CD4-positive, alpha-beta T cell treated with Interleukin-4 for 4 hours (primary cell): ENCODE data around the gene DAGLB.
"Not testable (repeated sequence)": the region's sequence is repeated elsewhere in the genome, so short reads cannot be mapped to it uniquely, and the experiment has no call there.

Source experiments
- DNase-seq: peaks from one replicate; pipeline ENCODE4 v3.0.0-alpha.2; 2020

The DAGLB gene, protein sequence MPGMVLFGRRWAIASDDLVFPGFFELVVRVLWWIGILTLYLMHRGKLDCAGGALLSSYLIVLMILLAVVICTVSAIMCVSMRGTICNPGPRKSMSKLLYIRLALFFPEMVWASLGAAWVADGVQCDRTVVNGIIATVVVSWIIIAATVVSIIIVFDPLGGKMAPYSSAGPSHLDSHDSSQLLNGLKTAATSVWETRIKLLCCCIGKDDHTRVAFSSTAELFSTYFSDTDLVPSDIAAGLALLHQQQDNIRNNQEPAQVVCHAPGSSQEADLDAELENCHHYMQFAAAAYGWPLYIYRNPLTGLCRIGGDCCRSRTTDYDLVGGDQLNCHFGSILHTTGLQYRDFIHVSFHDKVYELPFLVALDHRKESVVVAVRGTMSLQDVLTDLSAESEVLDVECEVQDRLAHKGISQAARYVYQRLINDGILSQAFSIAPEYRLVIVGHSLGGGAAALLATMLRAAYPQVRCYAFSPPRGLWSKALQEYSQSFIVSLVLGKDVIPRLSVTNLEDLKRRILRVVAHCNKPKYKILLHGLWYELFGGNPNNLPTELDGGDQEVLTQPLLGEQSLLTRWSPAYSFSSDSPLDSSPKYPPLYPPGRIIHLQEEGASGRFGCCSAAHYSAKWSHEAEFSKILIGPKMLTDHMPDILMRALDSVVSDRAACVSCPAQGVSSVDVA

DNA sequence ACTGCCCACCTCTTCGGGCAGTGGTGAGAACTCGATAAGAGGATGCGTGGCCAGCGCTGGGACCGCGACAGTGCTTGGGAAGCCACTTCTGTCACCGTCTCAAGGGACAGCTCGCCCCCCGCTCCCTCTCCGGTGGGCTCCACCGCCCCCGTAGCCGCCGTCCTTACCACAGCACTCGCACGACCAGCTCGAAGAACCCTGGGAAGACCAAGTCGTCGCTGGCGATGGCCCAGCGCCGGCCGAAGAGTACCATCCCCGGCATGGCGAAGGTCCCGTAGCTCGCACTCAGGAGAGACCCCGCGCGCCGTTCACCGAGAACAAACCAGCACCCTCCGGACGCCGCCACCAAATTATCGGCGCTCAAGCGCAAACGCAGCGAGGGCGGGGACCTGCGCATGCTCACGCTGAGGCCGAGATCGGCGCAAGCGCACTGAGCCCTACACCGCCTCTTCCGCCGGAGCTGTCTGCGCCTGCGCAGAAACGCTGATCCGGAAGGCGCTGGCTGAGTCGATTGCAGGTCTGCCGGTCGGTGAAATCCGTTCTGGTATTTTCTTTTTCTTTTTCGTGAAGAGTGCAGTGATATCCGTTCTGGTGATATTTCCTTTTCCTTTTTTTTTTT is at the start of gene DAGLB:
Gene DAGLB, minus strand, starts transcription at position 374 of the 619 bp plus-strand sequence. Its CDS starts 112 bp downstream, at position 262.
- peak; percentile 90 for DNase-seq

DNA sequence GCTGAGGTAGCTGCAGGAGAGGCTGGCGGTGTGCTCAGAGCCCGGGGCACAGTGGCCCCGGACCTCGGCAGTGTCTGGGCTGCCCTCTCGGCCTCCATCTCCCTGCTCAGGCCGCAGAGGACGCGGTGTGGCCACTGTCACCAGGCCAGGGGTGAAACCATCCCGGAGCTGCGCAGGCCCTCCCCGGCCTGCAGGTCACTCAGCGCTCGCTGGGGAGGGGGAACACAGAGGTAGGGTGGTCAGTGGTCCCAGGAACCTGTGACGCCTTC is 49.8 kb upstream of the DAGLB start:
- no peak for DNase-seq

DNA sequence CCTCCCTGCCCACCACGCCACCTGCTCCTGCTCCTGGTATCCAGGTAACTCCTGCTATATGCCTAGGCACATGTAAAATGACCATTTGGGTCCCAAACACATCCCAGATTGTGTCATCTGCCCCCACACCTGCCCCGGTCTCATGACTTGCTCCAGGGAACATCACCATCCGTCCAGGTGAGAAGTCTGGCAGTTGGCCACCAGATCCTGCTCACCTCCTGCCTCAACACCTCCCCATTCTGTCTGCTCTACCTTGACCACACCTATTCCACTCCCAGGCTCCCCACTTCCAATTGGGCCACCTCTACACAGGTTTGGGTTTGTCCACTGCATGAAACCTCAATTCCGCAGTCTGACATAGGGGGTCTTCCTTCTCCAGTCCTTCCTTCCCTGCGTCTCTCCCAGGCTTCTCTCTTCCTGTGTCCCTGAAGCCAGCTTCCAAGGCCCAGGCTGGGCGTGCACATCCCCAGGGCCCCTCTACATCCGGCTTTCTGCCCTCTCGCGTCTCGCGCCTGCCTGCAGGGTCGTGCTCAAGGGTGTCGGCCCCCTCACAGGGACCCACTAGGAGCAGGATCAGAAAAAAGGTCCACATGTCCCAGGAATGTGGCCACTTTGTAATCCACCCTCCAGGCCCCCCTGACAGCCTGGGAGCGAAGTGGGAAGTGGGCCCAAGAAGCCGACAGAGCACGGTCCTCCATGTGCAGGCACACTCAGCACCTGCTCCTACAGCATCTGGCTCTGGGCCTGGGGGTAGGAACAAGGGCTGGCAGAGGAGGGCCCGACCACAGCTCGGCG is 49.3 kb upstream of the DAGLB start:
- no peak for DNase-seq

DNA sequence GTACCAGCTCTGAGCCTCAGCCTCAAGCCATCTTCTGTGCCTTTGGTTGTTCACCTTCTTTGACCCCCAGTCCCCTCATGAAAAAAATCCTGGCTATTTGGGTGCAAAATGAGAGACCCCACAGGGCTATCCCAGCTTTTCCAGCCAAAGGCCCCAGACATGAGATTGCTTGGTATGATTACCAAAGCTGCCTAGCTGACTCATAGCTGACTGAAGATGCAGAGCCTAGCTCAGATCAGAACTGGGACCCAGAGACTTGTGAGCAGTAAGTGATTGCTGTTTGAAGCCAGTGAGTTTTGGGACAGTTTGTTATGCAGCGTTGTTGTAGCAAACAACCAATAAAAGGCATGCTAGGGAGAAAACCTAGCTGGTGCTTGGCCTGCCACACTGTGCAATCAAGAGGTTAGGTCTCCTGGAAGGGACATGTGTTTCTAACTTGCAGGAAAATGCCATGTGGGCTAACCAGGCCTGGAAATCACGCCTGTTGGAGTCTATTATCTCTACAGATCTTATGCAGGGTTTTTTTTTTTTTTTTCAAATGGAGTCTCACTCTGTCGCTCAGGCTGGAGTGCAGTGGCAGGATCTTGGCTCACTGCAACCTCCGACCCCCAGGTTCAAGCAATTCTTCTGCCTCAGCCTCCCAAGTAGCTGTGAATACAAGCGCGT is 48.0 kb upstream of the DAGLB start:
- DNase-seq: no peak

DNA sequence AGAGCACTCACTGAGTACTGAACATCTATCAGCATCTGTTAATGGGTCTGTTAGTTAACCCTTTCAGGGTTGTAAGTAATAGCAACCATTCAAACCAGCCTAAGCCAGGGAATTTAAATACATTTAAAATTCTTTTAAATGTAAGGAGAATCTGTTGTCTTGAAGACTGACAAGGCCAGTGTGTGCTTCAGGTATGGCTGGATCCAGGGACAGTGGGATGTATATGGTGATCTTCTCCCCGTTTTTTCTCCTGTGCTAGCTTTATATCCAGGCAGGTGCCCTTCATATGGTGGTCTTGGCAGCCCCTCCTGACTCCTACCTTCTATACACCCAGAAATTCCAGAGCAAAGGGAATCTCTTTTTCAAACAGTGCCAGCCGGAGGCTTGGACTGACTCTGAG is 46.6 kb upstream of the DAGLB start:
- DNase-seq: no peak

- DNase-seq: no peak
Measured at GRCh38 chr7:6491194-6491593, 43.4 kb upstream of the DAGLB start.

GRCh38 chr7:6489612-6490011 is 41.9 kb upstream of the DAGLB start:
- DNase-seq: no peak

- DNase-seq: no peak
Measured at GRCh38 chr7:6487184-6487545, 39.4 kb upstream of the DAGLB start.

GRCh38 chr7:6486438-6487183 is 38.9 kb upstream of the DAGLB start:
- DNase-seq: no peak

DNA sequence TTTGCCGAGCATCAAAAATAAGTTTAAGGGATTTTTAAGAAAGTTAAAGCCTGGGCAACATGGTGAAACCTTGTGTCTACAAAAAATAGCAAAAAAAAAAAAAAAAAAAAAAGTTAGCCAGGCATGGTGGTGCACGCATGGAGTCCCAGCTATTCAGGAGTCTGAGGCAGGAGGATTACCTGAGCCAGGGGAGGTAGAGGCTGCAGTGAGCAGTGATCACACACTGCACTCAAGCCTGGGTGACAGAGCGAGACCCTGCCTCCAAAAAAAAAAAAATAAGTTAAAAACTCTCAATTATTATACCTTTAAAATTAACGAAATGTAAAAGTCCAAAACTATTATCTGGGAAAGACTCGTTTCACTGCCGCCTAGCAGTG is 35.0 kb upstream of the DAGLB start:
- no peak for DNase-seq

GRCh38 chr7:6482307-6482706 is 34.6 kb upstream of the DAGLB start:
- DNase-seq: no peak

- DNase-seq: no peak
Measured at GRCh38 chr7:6481445-6481844, 33.7 kb upstream of the DAGLB start.

GRCh38 chr7:6480323-6480660 is 32.5 kb upstream of the DAGLB start:
- DNase-seq: no peak

DNA sequence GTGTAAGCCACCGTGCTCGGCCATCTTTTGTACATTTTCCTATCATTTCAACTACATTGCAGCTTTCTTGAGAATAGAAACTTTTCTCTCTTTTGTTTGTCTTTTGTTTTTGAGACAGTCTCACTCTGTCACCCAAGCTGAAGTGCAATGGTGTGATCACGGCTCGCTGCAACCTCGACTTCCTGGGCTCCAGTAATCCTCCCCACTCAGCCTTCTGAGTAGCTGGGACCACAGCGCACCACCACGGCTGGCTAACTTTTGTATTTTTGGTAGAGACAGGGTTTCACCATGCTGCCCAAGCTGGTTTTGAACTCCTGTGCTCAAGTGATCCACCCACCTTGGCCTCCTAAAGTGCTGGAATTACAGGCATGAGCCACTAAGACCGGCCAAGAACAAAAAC is 31.3 kb upstream of the DAGLB start:
- peak; percentile 19 for DNase-seq

DNA sequence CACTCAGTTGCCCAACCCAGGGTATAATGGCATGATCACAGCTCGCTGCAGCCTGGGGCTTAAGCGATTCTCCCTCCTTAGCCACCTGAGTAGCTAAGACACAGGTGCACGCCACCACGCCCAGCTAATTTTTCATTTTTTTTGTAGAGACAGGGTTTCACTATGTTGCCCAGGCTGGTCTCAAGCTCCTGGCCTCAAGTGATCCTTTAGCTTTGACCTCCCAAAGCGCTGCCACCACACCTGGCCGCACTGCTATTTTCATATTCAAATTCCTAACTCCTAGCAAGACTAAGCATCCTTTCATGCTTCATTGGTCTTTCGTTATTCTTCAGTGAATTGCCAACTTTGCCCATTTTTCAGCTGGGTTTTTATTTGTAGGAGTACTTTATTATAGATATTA is 30.4 kb upstream of the DAGLB start:
- DNase-seq: no peak

- no peak for DNase-seq
Measured at GRCh38 chr7:6477318-6477660, 29.5 kb upstream of the DAGLB start.

DNA sequence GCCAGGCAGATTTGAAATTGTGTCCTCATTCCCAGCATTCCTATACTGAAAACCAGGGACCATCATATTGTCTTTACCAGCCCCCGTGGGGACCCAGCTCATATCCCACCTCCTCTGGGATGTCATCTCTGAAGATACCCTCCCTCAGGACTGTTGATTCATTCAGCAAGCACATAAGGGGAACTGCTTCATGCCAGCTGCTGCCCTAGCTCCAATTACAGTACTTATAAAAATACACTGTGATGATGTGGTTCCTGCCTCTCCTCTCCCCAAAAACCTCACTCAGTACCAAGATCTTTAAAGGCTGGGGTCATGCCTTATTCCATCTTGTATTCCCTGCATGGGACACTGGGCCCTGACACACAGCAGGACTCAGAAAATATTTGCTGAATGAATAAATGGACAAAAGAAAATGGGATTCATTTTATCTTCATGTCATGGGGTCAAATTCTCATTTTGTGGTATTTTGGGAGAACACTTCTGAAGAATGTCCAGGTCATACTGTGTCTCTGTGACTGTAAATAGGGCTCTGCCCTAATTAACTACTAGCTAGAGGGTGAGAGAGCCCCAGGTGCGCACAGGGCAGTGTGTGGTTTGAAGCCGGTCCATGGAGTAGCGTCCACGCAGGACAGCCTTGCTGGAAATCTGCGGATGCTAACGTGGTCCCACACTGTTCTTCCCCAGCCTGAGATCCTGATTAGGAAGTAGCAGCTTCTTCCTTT is 29.0 kb upstream of the DAGLB start:
- DNase-seq: no peak

GRCh38 chr7:6475433-6476186 is 27.9 kb upstream of the DAGLB start:
- no peak for DNase-seq

- no peak for DNase-seq
Measured at GRCh38 chr7:6465862-6466261, 18.1 kb upstream of the DAGLB start.

- not testable (repeated sequence) for DNase-seq
Measured at GRCh38 chr7:6463609-6464008, 15.9 kb upstream of the DAGLB start.

DNA sequence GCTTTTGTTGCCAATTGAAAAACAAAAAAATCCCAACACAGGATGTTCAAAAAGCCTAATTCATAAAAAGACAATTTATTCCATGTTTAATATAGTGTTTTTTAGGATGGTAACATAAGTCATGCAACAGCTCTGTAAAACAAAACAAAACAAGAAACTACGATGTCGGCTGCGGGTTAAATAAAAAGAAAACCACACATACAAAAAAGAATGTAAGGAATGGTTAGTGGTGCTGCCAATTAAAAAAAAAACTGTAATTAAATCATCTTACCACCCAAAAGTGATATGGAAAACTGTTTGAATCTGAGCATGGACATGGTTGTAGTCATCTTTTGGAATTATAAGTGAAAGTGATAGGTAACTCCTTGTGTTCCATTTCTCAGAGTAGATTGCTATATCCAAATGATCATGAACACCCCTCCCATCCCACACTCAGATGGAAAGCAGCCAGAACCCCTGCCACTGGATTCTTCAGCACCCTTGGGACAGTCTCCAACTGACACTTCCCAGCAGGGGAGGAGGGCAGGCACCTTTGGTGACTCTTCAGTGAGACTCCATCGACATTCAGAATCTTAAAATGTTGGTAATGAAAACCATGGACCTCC is 14.3 kb upstream of the DAGLB start:
- DNase-seq: no peak
